ENCODE measurements around the gene C6orf120. TPM values are rescaled to one million over a fixed set of nuclear protein-coding genes. Genes with fewer than 3 reads are reported as not detected.

C6orf120 gene
- total and polyA plus RNA-seq, 2 of the 13 experiments (the other 11 are each of a cell fraction or from before 2014, with no cell fraction given), result 21.7 to 29.9 TPM

GRCh38 chr6:169722362-169723199, 20.7 kb downstream of the C6orf120 start (continued):
- no peak for TF ChIP-seq ZNF609 (CRISPR knock-in tag; IDR thresholded peaks at IDR 0.05; ENCODE audit: borderline replicate concordance)
- no peak for TF ChIP-seq GRHL1 (CRISPR knock-in tag; conservative IDR thresholded peaks at IDR 0.05)
- TF ChIP-seq GLI4 (CRISPR knock-in tag; IDR thresholded peaks at IDR 0.05; ENCODE audit: borderline replicate concordance), result no peak
- TF ChIP-seq ZNF468 (CRISPR knock-in tag; IDR thresholded peaks at IDR 0.05), result no peak
- TF ChIP-seq NCOA1 (CRISPR knock-in tag; IDR thresholded peaks at IDR 0.05), result peak; percentile 67; the same call in 1 of the 2 replicates
- no peak for TF ChIP-seq HNF4G (IDR thresholded peaks at IDR 0.05; ENCODE audit: borderline replicate concordance, low read depth, low read length)
- TF ChIP-seq HNF4G (CRISPR knock-in tag; IDR thresholded peaks at IDR 0.05; ENCODE audit: borderline replicate concordance, low read depth), result no peak
- no peak for TF ChIP-seq NFRKB (IDR thresholded peaks at IDR 0.05)
- no peak for TF ChIP-seq ZNF766 (CRISPR knock-in tag; IDR thresholded peaks at IDR 0.05; ENCODE audit: borderline replicate concordance)
- TF ChIP-seq ZNF337 (CRISPR knock-in tag; IDR thresholded peaks at IDR 0.05; ENCODE audit: borderline replicate concordance, low read depth), result no peak
- no peak for TF ChIP-seq ZNF879 (CRISPR knock-in tag; IDR thresholded peaks at IDR 0.05)
- TF ChIP-seq TCF12 (IDR thresholded peaks at IDR 0.05), result no peak
- TF ChIP-seq TCF12 (CRISPR knock-in tag; IDR thresholded peaks at IDR 0.05), result no peak
- no peak for TF ChIP-seq PRDM10 (CRISPR knock-in tag; IDR thresholded peaks at IDR 0.05; ENCODE audit: low read depth)
- no peak for TF ChIP-seq GTF3A (CRISPR knock-in tag; conservative IDR thresholded peaks at IDR 0.05)
- TF ChIP-seq TSC22D2 (CRISPR knock-in tag; IDR thresholded peaks at IDR 0.05; ENCODE audit: borderline replicate concordance), result no peak
- no peak for TF ChIP-seq HDAC6 (IDR thresholded peaks at IDR 0.05; ENCODE audit: low read depth, low read length)
- TF ChIP-seq ZNF160 (CRISPR knock-in tag; IDR thresholded peaks at IDR 0.05), result 0 out of 2 replicates have a peak, but pooled peaks have one; percentile 15
- no peak for TF ChIP-seq ZNF33B (CRISPR knock-in tag; IDR thresholded peaks at IDR 0.05)
- no peak for TF ChIP-seq ZNF672 (CRISPR knock-in tag; IDR thresholded peaks at IDR 0.05)
